ENCODE results near the gene TEC.

Gene TEC

GRCh38 chr4:48133669-48134068 is 136.0 kb downstream of the TEC start:
- no peak overlapping the region for H3K9ac ChIP-seq (ENCODE audit: low read length)
- peaks cover 4% of the 10 kb centered on the region for H3K4me1 ChIP-seq (ENCODE audit: control insufficient read depth, insufficient read depth, low read length)
- no peaks in the 10 kb centered on the region for H3K27me3 ChIP-seq (replicated peaks; ENCODE audit: control insufficient read depth, insufficient read depth, low read length)
- H3K9me3 ChIP-seq (ENCODE audit: control insufficient read depth, low read length): no peaks in the 10 kb centered on the region
- DNase-seq (ENCODE audit: low read depth): peak; percentile 57
- H3K36me3 ChIP-seq (ENCODE audit: control insufficient read depth, insufficient read depth, low read length, severe bottlenecking): no peaks in the 10 kb centered on the region
- no peak overlapping the region for H3K4me3 ChIP-seq (ENCODE audit: low read length)

- Histone ChIP-seq H3K9ac (ENCODE audit: low read length) (no peak overlapping the region), H3K4me3 (ENCODE audit: low read length) (no peak overlapping the region), H3K9me3 (ENCODE audit: control insufficient read depth, low read length) (no peaks in the 10 kb centered on the region), H3K27me3 (replicated peaks; ENCODE audit: control insufficient read depth, insufficient read depth, low read length) (no peaks in the 10 kb centered on the region), H3K4me1 (ENCODE audit: control insufficient read depth, insufficient read depth, low read length) (peaks cover 10% of the 10 kb centered on the region), H3K36me3 (ENCODE audit: control insufficient read depth, insufficient read depth, low read length, severe bottlenecking) (no peaks in the 10 kb centered on the region)
- no peak for DNase-seq (ENCODE audit: low read depth)
These were observed 137.9 kb downstream of the TEC start for GRCh38 chr4:48131736-48132135.

- DNase-seq (ENCODE audit: low read depth): no peak
- H3K4me3 ChIP-seq (ENCODE audit: low read length): no peak overlapping the region
- no peaks in the 10 kb centered on the region for H3K27me3 ChIP-seq (replicated peaks; ENCODE audit: control insufficient read depth, insufficient read depth, low read length)
- H3K9me3 ChIP-seq (ENCODE audit: control insufficient read depth, low read length): no peaks in the 10 kb centered on the region
- peaks cover 10% of the 10 kb centered on the region for H3K4me1 ChIP-seq (ENCODE audit: control insufficient read depth, insufficient read depth, low read length)
- H3K36me3 ChIP-seq (ENCODE audit: control insufficient read depth, insufficient read depth, low read length, severe bottlenecking): no peaks in the 10 kb centered on the region
- H3K9ac ChIP-seq (ENCODE audit: low read length): no peak overlapping the region
These were observed 139.5 kb downstream of the TEC start for GRCh38 chr4:48130100-48130499.

- H3K4me3 ChIP-seq (ENCODE audit: low read length): no peak overlapping the region
- no peaks in the 10 kb centered on the region for H3K27me3 ChIP-seq (replicated peaks; ENCODE audit: control insufficient read depth, insufficient read depth, low read length)
- no peaks in the 10 kb centered on the region for H3K36me3 ChIP-seq (ENCODE audit: control insufficient read depth, insufficient read depth, low read length, severe bottlenecking)
- H3K4me1 ChIP-seq (ENCODE audit: control insufficient read depth, insufficient read depth, low read length): peaks cover 10% of the 10 kb centered on the region
- no peaks in the 10 kb centered on the region for H3K9me3 ChIP-seq (ENCODE audit: control insufficient read depth, low read length)
- DNase-seq (ENCODE audit: low read depth): no peak
- H3K9ac ChIP-seq (ENCODE audit: low read length): no peak overlapping the region
These were observed 140.2 kb downstream of the TEC start for GRCh38 chr4:48129307-48130014.

- Histone ChIP-seq H3K9me3 (ENCODE audit: control insufficient read depth, low read length) (no peaks in the 10 kb centered on the region), H3K4me1 (ENCODE audit: control insufficient read depth, insufficient read depth, low read length) (peaks cover 6% of the 10 kb centered on the region), H3K36me3 (ENCODE audit: control insufficient read depth, insufficient read depth, low read length, severe bottlenecking) (no peaks in the 10 kb centered on the region), H3K4me3 (ENCODE audit: low read length) (peak overlapping the region; percentile 67), H3K9ac (ENCODE audit: low read length) (no peak overlapping the region), H3K27me3 (replicated peaks; ENCODE audit: control insufficient read depth, insufficient read depth, low read length) (no peaks in the 10 kb centered on the region)
- DNase-seq (ENCODE audit: low read depth): peak; percentile 90
These were observed 141.8 kb downstream of the TEC start for GRCh38 chr4:48127682-48128404.

GRCh38 chr4:48127231-48127630 is 142.4 kb downstream of the TEC start:
- Histone ChIP-seq H3K36me3 (ENCODE audit: control insufficient read depth, insufficient read depth, low read length, severe bottlenecking) (no peaks in the 10 kb centered on the region), H3K9me3 (ENCODE audit: control insufficient read depth, low read length) (no peaks in the 10 kb centered on the region), H3K4me1 (ENCODE audit: control insufficient read depth, insufficient read depth, low read length) (peaks cover 6% of the 10 kb centered on the region), H3K9ac (ENCODE audit: low read length) (no peak overlapping the region), H3K4me3 (ENCODE audit: low read length) (no peak overlapping the region), H3K27me3 (replicated peaks; ENCODE audit: control insufficient read depth, insufficient read depth, low read length) (no peaks in the 10 kb centered on the region)
- no peak for DNase-seq (ENCODE audit: low read depth)

- Histone ChIP-seq H3K4me3 (ENCODE audit: low read length) (no peak overlapping the region), H3K27me3 (replicated peaks; ENCODE audit: control insufficient read depth, insufficient read depth, low read length) (no peaks in the 10 kb centered on the region), H3K36me3 (ENCODE audit: control insufficient read depth, insufficient read depth, low read length, severe bottlenecking) (no peaks in the 10 kb centered on the region), H3K4me1 (ENCODE audit: control insufficient read depth, insufficient read depth, low read length) (peaks cover 6% of the 10 kb centered on the region), H3K9me3 (ENCODE audit: control insufficient read depth, low read length) (no peaks in the 10 kb centered on the region), H3K9ac (ENCODE audit: low read length) (no peak overlapping the region)
- no peak for DNase-seq (ENCODE audit: low read depth)
These were observed 143.0 kb downstream of the TEC start for GRCh38 chr4:48126621-48127020.

- H3K36me3 ChIP-seq (ENCODE audit: control insufficient read depth, insufficient read depth, low read length, severe bottlenecking): no peaks in the 10 kb centered on the region
- no peak overlapping the region for H3K9ac ChIP-seq (ENCODE audit: low read length)
- H3K4me3 ChIP-seq (ENCODE audit: low read length): no peak overlapping the region
- DNase-seq (ENCODE audit: low read depth): no peak
- no peaks in the 10 kb centered on the region for H3K27me3 ChIP-seq (replicated peaks; ENCODE audit: control insufficient read depth, insufficient read depth, low read length)
- peaks cover 6% of the 10 kb centered on the region for H3K4me1 ChIP-seq (ENCODE audit: control insufficient read depth, insufficient read depth, low read length)
- no peaks in the 10 kb centered on the region for H3K9me3 ChIP-seq (ENCODE audit: control insufficient read depth, low read length)
These were observed 144.8 kb downstream of the TEC start for GRCh38 chr4:48124870-48125269.

- Histone ChIP-seq H3K9me3 (ENCODE audit: control insufficient read depth, low read length) (no peaks in the 10 kb centered on the region), H3K27me3 (replicated peaks; ENCODE audit: control insufficient read depth, insufficient read depth, low read length) (peaks cover 4% of the 10 kb centered on the region), H3K4me1 (ENCODE audit: control insufficient read depth, insufficient read depth, low read length) (peaks cover 4% of the 10 kb centered on the region), H3K9ac (ENCODE audit: low read length) (no peak overlapping the region), H3K36me3 (ENCODE audit: control insufficient read depth, insufficient read depth, low read length, severe bottlenecking) (no peaks in the 10 kb centered on the region), H3K4me3 (ENCODE audit: low read length) (no peak overlapping the region)
- no peak for DNase-seq (ENCODE audit: low read depth)
These were observed 146.9 kb downstream of the TEC start for GRCh38 chr4:48122756-48123155.

- Histone ChIP-seq H3K27me3 (replicated peaks; ENCODE audit: control insufficient read depth, insufficient read depth, low read length) (peaks cover 4% of the 10 kb centered on the region), H3K4me1 (ENCODE audit: control insufficient read depth, insufficient read depth, low read length) (no peaks in the 10 kb centered on the region), H3K9ac (ENCODE audit: low read length) (no peak overlapping the region), H3K4me3 (ENCODE audit: low read length) (no peak overlapping the region), H3K36me3 (ENCODE audit: control insufficient read depth, insufficient read depth, low read length, severe bottlenecking) (no peaks in the 10 kb centered on the region), H3K9me3 (ENCODE audit: control insufficient read depth, low read length) (no peaks in the 10 kb centered on the region)
- DNase-seq (ENCODE audit: low read depth): no peak
These were observed 148.5 kb downstream of the TEC start for GRCh38 chr4:48121180-48121579.

- Histone ChIP-seq H3K4me1 (ENCODE audit: control insufficient read depth, insufficient read depth, low read length) (no peaks in the 10 kb centered on the region), H3K36me3 (ENCODE audit: control insufficient read depth, insufficient read depth, low read length, severe bottlenecking) (no peaks in the 10 kb centered on the region), H3K9me3 (ENCODE audit: control insufficient read depth, low read length) (no peaks in the 10 kb centered on the region), H3K27me3 (replicated peaks; ENCODE audit: control insufficient read depth, insufficient read depth, low read length) (peaks cover 4% of the 10 kb centered on the region), H3K4me3 (ENCODE audit: low read length) (no peak overlapping the region), H3K9ac (ENCODE audit: low read length) (no peak overlapping the region)
- no peak for DNase-seq (ENCODE audit: low read depth)
These were observed 149.5 kb downstream of the TEC start for GRCh38 chr4:48120132-48120531.
